HL-60 (cell line): ENCODE results near the gene PPP1R10.

Experiments used
- DNase-seq, 2 experiments: peaks; one replicate each; pipeline ENCODE4 v3.0.0-alpha.2; 2010 to 2020; ENCODE audit warnings: low read depth in 1 of 2, low spot score in 1 of 2
- H3K27ac ChIP-seq: fragments of 250-450 bp; sonication (Bioruptor Pico); replicated peaks from 2 replicates; pipeline ENCODE4 v1.5.1; 2020; ENCODE audit warnings: mild to moderate bottlenecking, moderate library complexity
- H3K27me3 ChIP-seq: fragments of 250-450 bp; sonication (Bioruptor Pico); 2 replicates; pipeline ENCODE4 v1.5.1; 2021; ENCODE audit warnings: mild to moderate bottlenecking, moderate library complexity; ENCODE audit not compliant: insufficient read depth, poor library complexity, severe bottlenecking
- H3K4me3 ChIP-seq: replicated peaks from 2 replicates; pipeline ENCODE4 v1.5.1; 2011; ENCODE audit warnings: mild to moderate bottlenecking, control low read depth, low read length; ENCODE audit not compliant: insufficient read depth
- CTCF ChIP-seq: IDR thresholded peaks from one replicate; pipeline ENCODE4 v1.5.1; 2011; ENCODE audit warnings: low read length, control low read depth, inconsistent platforms; ENCODE audit not compliant: insufficient read depth
- GABPA ChIP-seq: IDR thresholded peaks from 2 replicates; pipeline ENCODE4 v1.6.1; 2012; ENCODE audit warnings: low read depth
- POLR2AphosphoS5 ChIP-seq: IDR thresholded peaks from 2 replicates; pipeline ENCODE4 v1.6.1; 2012; ENCODE audit warnings: low read depth
- REST ChIP-seq: IDR thresholded peaks from 2 replicates; pipeline ENCODE4 v1.6.1; 2012; ENCODE audit warnings: low read depth; ENCODE audit not compliant: insufficient replicate concordance
- SPI1 ChIP-seq: IDR thresholded peaks from 2 replicates; pipeline ENCODE4 v1.6.1; 2012; ENCODE audit warnings: low read depth, mild to moderate bottlenecking, borderline replicate concordance

The PPP1R10 gene

GRCh38 chr6:30603961-30604360 lies 13.1 kb downstream of the PPP1R10 start:
- Histone ChIP-seq H3K27me3 (no peaks in the 10 kb centered on the region), H3K4me3 (no peak overlapping the region), H3K27ac (no peak overlapping the region)
- no peak for DNase-seq
- no peak for TF ChIP-seq CTCF
- no peak for TF ChIP-seq POLR2AphosphoS5
- TF ChIP-seq REST = no peak
- no peak for TF ChIP-seq GABPA
- no peak for TF ChIP-seq SPI1

DNA sequence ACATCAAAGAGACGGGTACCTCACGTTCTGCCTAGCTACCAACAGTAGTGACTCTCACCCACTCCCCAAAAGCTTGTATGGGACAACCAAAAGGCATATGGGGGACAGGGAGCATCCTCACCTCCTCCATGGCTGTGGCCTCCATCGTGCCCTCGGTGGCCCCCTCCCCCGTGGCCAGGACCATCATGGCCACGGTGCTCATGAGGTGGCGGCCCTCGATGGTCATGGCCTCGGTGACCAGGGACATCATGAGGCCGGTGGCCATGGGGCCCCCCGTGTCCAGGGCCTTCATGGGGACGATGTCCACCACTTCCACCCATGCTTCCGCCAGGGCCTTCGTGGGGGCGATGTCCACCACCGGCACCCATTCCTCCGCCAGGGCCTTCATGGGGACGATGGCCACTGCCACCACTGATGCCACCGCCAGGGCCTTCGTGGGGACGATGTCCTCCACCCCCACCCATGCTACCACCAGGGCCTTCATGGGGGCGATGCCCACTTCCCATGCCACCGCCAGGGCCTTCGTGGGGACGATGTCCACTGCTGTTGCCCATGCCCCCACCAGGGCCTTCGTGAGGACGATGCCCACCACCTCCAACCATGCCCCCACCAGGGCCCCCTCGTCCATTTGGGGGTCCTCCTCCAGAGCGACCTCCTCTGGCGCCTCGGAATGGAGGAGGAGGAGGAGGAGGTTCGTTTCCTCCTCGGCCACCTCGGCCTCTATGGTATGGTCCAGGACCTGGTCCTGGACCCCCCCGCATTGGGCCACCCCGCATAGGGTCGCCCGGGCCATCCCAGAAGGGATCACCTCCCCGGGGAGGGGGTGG lies 15.0 kb downstream of the PPP1R10 start:
- TF ChIP-seq POLR2AphosphoS5 = 0 out of 2 replicates have a peak, but pooled peaks have one; percentile 28
- no peak for TF ChIP-seq REST
- TF ChIP-seq GABPA = no peak
- no peak for TF ChIP-seq CTCF
- TF ChIP-seq SPI1 = no peak
- no peak for DNase-seq
- H3K4me3 ChIP-seq = no peak overlapping the region
- no peaks in the 10 kb centered on the region for H3K27me3 ChIP-seq
- H3K27ac ChIP-seq = no peak overlapping the region

GRCh38 chr6:30601436-30601814 lies 15.6 kb downstream of the PPP1R10 start:
- no peak for TF ChIP-seq REST
- TF ChIP-seq GABPA = no peak
- TF ChIP-seq SPI1 = no peak
- TF ChIP-seq CTCF = no peak
- TF ChIP-seq POLR2AphosphoS5 = no peak
- Histone ChIP-seq H3K27me3 (no peaks in the 10 kb centered on the region), H3K4me3 (no peak overlapping the region), H3K27ac (no peak overlapping the region)
- DNase-seq = no peak
